Activated T-cell treated with anti-CD3 and anti-CD28 coated beads for 1 hour (primary cell): ENCODE results near the gene GLRA3.
"Not testable (repeated sequence)": the region's sequence is repeated elsewhere in the genome, so short reads cannot be mapped to it uniquely, and the experiment has no call there.

Experiments used
- DNase-seq: peaks from one replicate; pipeline ENCODE4 v3.0.0-alpha.2; 2020; ENCODE audit warnings: low read depth

The GLRA3 gene

DNA sequence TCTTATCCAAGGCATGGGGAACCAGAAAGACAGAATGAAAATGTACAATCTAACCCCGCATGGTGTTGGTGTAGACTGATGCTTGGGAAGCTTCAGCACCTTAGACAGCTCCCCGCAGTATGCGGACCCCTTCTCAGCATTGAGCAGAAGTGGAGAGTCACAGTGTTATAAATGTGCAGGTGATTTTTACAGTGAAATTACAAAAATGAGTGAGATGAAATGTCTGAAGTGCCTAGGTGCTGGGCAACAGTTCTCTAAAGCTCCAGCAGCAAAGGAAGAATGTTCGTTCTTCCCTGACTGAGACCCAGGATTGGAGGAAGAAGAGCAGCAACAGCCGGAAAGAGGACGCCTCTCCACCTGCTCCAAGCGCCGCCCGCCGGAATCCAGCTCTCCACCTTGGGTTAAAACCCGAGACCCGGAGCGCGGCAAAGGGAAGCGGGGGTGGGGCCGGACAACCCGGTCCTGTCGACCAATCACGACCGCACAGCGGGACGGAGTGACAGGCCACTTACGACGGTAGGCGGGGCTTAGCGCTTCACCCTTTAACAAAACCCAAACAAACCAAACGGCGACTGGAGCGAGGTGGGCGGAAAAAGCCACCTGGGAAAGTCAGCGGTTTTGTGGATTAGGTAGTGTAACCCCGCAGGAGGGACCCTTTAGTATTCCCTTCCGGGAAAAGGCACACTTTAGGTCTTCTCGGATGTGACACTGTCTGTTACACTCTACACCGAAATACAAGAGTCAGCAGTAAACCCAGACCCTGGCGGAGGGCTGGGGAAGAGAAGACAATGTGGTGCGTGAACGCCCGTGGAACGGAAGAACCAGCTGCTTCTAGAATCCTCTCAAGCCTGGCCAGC lies at the start of gene GLRA3:
GLRA3 (minus strand) TSS at position 403 of the 857 bp plus-strand sequence. CDS start 436 bp downstream, outside the sequence.
- DNase-seq = no peak

DNA sequence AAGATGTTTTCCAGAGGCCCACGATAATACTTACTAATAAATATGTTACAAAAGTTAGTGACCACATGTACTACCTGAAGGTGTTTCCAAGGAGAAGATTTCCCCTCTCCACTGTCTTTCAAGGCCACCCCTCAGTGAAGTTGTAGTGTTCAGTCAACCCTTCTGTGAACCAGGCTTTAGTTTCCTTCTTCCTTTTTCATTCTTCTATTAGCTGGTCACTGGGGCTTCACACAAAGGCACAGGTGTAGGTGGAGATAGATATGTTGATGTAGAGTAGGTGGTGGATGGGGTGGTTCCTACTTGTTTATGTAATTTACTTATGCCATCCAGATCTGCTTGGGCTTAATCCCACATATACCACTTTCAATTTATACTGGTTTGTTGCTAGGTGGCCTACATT lies 45.9 kb upstream of the GLRA3 start:
- DNase-seq = no peak

DNA sequence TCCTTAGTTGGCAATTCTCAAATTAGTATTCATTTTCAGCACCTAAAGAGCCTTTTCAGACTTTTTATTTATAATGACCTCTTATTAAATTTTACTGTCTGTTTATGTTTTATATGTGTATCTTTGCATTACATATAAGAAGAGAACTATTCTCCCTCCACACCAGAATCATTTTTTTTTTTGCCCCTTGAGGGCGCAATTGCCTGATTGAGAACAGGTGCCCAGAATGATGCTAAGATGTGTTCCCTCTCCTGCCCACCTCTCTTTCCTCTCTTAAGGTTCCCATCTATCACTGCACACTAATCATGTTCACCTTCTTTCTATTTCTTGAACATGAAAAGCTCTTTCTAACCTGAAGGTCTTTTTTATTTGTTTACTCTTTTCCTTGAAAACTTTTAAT lies 44.9 kb upstream of the GLRA3 start:
- DNase-seq = no peak

DNA sequence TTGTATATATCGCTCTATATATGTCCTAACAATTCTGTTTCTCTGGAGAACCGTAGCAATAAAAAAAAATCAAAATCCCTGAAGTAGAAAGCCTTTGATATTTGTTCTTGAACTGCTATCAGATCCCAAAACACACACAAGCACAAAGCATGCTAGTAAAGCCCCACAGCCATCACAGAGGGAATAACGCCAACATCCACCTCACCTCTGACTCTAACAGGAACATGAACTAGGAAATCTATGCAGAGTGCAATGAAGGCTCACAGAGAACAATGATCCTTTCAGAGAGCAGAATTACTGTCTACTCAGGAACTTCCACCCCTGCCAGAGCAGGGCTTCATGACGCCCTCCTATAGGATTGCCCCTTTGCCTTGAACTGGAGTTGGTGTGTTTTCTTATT lies 44.1 kb upstream of the GLRA3 start:
- DNase-seq = not testable (repeated sequence)

DNA sequence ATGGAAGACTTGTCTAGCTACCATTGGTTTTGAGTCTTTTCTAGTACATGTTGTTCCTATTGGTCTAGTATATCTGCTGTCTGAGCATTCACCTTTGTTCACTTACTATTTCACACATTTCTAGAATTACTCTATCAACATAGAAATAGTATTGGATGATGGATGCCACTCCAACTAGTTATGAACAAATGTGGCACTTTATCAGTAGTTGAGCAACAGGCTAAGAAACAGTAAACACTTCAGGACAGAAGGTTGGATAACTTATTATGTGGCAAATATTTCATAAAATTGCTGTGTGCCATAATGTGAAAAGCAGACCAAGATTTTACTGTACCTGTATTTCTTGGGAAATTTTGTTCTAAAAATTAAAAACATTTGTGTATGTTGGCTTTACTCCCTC lies 42.4 kb upstream of the GLRA3 start:
- DNase-seq = no peak

DNA sequence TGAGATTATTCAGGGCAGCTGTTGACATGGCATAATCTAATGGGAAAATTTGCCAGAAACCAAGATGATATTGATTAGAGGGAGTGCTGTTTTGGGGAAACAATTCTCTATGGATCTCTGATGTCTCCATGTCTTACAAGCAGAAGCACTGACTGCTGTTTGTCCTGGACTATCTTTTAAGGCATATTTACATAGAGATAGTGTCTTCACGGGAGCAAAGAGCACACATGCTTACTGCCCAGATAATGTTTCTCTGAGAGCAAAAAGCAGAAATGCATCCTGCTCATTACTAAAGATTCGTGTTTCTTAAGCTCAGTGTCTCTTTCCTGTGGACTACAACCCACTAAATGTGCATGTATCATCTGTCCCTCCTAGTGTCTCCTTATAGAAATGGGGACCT lies 41.3 kb upstream of the GLRA3 start:
- no peak for DNase-seq

DNA sequence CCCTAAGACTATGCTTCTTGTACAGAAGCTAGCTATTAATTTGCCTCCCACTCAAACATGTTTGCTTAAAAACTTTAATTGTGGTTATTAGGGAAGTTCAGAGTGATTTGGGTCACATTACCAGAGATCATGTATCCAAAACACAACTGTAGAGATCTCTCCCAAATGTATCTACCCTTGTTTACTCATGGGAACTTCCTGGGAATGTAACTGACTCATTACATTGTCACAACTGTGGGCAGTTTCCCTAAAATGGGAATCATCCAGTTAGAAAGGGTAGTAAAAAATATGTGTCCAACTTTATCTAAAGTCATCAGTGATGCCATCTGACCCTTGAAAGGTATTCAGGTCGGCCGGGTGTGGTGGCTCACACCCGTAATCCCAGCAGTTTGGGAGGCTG lies 40.3 kb upstream of the GLRA3 start:
- DNase-seq = no peak

DNA sequence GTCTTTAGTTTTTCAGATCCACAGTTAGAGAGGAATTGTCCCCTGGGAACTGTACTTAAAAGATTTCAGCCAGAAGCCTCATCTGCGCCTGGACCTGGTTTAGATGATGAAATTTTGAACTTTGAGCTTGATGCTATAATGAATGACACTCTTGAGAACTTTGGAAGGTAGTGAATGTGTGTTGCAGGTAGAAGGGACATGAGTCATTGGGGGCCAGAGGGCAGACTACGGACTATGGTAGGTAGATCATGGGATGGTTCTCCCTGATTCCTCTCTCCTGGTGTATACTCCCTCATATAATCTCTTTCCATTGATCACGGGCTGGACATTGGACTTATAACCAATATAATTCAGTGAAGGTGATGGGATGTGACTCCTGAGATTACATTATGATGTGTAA lies 38.9 kb upstream of the GLRA3 start:
- DNase-seq = no peak

DNA sequence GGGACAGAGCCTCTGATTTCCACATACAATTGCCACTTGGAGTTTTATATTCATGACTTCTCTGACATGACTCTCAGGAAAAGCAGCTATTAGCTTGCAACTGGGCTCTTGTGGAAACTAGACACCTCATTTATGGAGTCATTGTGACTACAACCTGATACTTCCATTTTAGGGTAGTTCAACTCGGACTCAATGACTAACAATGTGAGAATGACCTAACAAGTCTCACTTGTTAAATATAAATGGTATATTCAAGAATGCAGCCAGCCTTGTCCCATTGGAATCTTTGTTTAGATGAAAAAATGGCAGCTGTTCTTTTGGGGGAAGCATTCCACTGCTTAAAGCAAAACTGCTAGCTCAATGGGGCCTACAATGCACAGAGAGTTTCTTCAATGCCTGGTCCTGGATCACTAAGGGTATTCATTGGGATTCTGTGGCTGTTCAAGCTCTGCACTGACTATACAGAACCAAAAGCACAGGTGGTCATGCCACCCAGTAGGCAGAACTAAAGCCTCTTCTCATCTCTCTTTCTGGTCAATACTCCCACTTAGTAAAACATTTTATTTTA lies 36.5 kb upstream of the GLRA3 start:
- no peak for DNase-seq

DNA sequence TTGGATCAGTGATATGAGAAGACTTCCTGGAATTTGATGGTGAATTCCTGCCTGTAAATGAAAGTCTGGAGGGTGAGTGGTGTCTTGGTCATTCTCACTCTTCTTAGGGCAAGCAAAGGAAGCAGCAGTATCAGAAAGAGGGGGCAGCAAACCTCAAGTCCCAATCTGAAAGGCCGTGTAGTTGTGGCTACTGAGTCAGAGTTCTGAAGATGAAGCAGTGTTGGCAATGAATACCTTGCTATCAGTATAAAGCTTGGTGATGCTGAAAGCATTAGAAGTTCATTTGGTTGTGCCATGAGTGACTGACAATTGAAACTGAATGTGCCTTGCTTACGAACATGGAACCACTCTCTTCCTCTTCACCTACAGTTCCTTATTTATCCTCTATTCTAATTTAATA lies 35.0 kb upstream of the GLRA3 start:
- no peak for DNase-seq

DNA sequence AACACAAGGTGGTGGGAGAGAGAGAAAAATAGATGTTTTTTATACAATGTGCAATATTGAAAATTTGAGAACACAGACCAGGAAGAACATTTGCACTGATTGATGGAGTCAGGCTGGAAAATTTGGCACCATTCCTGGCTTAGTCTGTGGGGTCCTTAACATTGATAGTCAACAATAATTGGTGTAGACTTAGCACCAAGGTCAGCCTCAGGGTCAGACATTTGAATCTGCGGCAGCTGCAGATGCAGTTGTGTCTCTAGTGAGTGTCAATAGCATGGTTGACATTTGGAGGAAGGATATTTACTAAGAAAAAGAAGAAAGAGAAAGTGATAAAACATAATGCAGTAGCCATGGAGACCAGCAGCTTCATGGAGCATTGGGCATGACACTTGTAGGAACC lies 31.5 kb upstream of the GLRA3 start:
- DNase-seq = no peak

DNA sequence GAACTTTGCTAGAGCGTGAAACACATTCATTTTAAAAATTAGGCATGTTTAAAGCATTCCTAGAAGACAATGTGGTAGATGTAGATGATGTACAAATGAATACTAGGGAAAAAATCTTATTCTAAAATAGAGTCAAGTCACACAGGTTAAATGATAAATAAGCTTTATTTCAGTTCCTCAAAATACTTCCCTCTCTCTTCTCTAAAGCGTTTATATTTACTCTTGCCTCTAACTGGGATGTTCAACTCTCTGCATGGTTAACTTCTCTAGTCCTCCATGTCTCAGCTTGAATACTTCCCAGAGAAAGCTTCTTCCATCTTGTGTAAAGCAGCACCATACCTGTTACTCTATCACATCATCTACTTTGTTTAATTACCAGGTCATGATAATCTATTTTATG lies 30.9 kb upstream of the GLRA3 start:
- no peak for DNase-seq

DNA sequence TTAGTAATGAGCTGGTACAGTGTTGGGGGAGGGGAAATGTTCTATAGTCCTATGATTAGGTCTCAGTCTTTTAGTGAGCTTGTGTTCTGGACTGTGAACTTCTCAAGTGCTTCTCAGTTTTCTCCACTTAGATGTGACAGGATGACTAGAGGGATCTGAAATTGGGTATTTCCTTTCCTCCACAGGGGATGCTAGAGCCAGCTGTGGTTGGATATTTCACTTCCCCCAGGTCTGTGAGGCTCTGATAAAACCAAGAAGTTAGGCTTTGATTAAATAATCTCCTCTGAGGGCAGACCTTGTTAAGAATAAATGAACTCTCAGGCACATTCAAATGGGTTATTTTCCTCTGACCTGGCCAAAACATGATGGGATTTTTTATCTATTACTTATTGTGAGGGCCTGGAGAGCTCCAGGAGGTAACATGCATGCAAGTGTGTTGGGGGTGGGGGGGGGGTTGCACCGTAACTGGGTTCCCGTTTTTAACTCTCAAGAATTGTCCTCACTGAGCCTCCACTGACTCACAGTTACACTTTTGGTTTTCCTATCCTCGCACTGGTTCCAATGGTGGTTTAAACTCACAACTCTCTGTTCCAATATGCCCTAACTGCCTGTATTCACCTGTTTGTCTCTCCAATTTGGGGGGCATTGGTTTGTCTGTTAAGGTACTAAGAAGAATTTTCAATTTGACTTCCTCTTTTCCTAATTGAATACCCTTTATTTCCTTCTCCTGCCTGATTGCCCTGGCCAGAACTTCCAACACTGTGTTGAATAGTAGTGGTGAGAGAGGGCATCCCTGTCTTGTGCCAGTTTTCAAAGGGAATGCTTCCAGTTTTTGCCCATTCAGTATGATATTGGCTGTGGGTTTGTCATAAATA lies 28.1 kb upstream of the GLRA3 start:
- no peak for DNase-seq

DNA sequence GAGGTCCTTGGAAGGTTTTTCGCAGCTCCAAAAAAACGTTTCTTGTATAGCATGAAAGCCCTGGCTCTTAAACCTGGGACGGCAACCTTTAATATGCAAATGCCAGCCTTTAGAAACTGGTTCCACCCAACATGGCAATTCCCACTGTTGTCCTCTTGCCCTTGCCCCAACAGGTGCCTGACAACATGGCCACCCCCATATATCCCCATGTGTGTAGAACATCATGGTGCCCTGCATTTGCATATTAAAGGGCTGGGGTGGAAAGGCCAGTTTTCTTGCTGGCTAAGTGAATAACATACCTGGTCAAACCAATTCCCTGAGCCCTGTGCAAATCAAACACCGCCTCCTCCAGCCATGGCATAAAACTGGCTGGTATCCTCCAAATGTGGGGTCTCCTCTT lies 26.0 kb upstream of the GLRA3 start:
- no peak for DNase-seq

DNA sequence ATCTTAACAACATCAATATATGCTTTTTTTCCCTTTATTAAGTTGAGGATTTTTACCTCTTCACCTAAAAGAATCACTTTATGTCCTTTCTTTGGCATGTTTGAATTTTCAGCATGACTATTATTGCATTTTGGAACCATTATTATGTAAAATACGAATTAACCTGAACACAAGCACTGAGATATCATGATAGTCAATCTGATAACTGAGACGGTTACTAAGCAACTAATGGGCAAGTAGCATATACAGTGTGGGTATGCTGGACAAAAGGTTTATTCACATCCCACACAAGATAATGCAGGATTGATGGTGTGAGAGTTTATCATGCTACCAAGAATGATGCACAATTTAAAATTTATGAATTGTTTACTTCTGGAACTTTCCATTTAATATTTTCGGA lies 24.6 kb upstream of the GLRA3 start:
- no peak for DNase-seq

DNA sequence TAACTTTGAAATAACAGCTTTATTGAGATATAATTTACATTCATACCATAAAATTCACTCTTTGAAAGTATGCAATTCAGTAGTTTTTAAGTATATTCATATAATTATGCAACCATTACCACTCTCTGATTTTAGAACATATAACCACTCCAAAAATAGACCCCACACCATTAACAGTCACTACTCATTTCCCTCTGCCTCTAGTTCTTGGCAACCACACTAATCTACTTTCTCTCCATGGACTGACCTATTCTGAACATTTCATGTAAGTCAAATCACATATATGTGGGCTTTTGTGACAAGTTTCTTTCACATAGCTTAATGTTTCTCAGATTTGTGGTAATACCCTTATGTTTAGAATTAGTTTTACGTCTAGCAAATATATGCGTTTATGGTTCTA lies 19.5 kb upstream of the GLRA3 start:
- no peak for DNase-seq

DNA sequence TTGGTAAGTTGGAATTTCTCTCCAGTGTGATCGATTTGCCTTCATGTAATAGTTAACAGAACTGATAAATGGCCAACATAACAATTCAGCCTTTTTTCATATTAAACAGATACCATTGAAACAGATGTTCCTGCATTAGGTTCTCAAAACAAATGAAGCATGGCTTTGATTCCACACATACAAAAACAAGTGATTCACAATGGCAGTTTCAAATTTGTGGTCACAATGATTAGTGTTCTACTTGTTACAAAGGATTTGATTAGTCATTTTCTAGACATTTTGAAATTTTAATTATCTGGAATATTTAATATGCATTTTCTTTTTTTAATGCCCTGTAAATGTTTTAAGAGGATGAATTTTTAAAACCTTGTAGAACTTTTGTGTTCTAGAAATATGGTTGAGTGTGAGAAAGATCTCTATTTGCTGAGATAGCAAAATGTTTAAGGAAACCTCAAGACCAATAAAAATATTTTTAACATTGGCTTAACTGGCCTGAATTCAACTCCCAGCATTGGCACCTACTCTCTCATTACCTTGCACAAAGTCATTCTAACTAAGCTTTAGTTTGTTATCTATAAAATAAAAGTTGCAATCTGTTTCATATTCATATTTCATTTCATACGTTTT lies 18.9 kb upstream of the GLRA3 start:
- no peak for DNase-seq

DNA sequence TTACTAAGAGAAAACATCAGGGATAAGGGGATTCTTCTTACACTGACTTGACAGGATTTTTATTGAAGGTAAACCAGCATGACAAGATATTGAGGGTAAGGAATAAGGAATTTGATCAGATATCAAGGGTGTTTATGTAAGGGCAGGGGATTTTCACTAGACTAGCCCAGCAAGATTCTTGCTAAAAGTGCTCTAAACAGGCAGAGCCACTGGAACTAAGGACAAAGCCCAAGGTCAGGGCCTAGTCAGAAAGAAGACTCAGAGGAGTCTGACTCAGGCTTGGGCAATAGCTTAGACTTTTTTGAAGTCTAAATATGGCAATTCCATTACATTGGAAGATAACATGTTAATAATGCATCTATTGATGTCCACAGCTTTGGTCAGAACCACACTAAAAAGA lies 6.5 kb upstream of the GLRA3 start:
- DNase-seq = no peak

DNA sequence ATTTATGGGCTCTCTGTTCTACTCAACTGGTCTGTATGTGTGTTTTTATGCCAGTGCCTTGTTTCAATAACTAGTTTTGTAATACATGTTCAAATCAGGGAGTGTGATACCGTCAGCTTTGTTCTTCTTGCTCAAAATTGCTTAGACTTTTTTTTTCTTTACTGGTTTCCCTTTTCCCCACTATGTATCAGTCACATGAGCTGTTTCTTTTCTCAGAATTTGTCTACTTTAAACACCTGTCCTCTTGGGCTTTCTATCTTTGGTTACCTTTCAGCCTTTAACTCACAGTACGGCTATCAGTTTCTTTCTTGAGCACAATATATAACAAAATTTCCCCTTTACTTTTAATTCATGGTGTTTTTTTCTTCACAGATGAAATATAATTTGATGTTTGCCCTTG lies 5.4 kb upstream of the GLRA3 start:
- DNase-seq = no peak

DNA sequence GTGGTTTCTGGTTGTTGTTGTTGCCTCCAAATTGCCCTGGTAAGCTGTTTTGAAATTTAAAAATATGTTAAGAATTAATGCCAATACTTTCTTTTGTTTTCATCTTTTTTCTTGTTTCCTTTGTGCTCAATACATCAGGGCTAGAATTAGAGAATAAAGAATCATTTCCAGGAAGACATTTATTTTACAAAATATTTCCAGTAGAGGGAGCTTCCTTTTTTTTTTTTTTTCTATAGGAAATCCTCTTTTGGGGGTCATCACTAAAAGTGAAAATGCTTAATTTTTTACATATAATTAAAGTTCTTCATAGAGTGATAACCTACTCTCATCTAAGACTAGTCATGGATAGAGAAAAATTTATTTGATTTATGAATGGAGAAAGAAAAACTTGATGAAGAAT lies 2.4 kb downstream of the GLRA3 start:
- no peak for DNase-seq

DNA sequence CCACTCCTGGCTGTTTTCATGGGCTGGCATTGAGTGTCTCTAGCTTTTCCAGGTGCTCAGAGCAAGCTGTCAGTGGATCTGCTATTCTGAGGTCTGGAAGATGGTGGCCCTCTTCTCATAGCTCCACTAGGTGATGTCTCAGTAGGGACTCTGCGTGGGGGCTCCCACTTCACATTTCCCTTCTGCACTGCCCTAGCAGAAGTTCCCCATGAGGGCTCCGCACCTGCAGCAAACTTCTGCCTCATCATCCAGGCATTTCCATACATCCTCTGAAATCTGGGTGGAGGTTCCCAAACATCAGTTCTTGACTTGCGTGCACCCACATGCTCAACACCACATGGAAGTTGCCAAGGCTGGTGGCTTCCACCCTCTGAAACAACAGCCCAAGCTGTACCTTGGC lies 13.8 kb downstream of the GLRA3 start:
- DNase-seq = no peak

DNA sequence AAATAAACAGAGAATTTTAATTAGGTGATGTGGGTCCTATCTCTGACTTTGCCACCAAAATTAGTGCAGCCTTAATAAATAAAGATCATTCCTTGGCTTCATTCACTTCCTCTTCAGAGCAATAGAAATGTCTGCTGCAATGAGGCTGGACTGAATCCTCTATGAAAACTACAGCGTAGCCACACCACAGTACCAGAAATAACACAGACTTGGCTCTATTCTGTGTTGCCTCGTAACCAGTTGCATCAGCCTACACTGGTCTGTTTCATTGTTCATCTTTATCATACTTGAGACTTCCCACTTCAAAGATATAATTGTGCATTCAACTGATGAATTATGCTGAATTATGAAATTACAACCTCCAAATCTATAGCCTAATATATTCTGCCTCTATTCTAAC lies 15.8 kb downstream of the GLRA3 start:
- no peak for DNase-seq

DNA sequence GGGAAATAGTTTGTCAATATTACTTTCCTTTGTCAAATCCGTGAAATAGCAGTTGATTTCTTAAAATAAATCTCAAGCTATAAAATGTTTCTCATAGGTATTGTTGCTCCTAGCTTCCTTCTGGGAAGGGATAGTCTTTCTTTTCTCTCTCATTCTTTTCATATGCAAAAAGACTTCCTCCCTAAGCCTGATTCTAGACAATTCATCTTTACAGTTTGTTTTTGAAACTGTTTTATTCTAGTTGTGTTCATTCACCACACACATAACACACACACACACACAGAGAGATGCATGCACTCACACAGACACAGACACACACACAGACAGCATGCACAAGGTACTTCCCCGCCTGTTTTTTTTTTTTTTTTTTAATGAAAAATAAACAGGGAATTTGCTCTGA lies 18.2 kb downstream of the GLRA3 start:
- DNase-seq = no peak
